GM18861 (cell line): ENCODE data around the gene PREX1.

Experiments used
- ATAC-seq: cut with Tn5 transposase; IDR thresholded peaks from one replicate; pipeline ENCODE4 v1.9.1; 2021; ENCODE audit not compliant: unreplicated experiment

Gene PREX1

DNA sequence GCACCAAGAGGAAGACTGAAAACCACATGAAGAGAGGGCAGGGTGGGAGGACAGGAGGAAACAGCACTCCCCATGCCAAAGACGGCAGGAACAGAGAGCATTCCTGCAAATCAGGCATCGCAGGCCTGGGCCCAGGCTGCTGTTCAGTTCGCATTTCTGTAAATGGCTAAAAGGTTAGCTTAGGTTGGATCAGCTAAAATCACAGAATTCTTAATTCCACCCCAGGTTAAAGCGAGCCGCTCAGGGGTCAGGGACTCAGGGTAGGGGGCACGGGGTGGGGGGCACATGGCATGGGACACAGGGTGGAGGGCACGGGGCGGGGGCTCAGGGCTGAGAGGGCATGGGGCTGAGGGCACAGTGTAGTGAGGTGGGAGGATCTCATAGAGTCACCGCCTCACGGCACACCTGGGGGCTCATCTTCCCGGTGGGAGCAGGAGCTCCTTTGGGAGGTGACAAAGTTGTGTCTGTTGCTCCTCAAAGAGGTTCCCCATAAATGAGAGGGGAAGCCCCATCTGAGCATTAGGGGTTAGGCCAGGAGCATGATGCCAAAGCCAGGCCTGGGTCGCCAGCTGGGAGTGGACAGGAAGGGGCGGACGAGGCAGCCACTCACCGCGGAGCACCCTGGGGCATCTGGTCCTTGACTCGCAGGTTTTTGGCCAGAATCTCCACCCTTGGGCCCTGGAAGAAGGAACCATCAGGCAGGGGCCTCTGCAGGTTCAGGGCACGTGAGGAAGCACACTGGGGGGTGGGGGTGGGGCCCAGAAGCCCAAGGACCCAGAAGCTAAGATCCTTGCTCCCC, 200.7 kb downstream of the PREX1 start:
- ATAC-seq = no peak

DNA sequence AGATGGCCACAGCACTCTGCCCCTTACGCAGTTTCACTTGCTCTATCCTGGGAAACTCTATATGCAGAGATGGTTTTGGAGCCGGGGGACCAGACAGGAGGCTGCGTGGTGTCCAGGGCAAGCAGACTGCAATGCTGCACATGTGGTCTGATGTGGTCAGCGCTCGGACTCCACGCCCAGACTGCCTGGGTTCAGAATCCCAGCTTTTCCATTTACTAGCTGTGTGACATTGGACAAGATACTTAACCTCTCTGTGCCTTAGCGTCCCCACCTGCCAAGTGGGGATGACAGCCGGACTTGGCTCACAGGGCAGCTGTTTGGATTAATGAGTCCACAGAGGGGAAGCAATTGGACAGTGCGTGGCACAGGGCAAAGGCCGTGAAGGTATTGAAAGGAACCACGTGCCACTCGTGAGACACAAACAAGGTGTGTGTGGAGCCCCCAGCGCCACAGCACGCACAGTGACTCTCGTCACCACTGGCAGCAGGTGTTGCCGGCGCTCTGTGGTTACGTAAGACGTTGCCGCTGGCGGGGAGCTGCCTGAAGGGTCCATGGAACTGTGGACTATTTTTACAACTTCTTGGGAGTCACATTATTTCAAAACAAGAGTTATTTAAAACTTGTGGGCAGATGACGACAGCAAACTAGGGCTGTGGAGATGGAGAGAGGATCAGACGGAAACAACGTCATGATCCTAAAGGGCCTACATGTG, 201.4 kb downstream of the PREX1 start:
- no peak for ATAC-seq

DNA sequence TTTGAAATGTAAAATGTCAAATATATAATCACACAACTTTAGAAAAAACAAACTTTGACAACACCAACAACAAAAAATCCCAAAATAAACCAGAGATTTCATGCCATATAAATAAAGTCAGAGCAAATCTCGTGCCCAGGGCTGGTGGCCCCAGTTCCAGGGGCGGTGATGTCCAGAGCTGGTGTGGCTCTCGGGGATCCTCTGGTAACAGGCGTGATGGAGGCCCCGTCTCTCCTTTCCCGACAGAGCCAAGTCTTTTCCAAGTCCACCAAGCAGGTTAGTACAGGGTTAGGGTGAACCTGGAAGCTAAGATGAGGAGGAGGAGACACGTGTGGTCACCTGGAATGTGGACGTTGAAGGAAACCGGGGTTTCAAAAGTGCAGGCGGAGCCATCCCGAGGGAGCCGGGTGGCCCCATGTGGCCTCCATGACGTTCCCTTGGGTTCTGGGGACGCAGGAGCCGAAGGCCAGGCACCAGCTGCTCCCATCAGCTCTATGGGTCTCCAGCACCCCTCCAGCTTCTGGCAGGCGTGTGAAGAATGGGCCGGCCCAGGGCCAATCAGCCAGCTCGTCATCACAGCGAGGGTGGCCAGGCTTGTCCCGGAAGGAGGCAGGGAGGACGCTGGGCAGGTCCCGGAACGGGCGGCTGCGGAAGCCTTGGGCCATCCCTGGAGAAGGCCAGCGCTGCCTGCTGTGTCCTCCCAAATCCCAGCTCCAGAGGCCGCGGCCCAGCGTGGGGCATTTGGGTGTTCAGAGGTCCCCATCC, 202.5 kb downstream of the PREX1 start:
- ATAC-seq = no peak

DNA sequence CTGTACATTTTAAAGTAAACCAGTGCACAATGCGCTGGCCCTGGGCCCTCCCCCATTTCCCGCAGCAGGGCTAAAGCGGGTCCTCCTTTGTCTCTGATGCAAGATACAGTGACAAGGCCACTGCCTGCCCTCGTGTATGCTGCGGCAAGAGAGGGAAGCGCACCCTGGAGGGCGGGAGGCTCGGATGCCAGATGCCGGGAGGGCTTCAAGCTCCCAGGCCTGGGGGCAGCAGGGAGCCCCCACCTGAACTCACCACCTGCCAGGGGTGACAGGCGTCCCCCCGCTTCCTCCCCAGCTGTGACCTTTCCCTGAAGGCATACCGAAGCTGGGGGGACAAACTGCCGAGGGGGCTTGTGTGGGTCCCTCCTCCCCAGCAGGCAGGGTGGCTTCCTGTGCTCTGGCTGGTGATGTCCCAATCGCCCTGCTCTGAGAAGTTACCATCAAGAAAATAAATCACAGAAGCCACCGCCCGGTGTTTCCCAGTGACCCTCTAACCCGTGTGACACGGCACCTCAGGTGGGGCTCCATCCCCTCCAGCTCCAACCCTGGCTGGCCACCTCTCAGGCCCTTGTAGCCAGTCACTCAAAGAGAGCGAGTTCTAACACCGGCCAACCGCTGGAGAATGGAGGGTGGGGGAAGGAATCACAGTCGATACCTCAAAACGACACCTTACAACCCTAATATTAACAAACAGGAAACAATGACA, 203.3 kb downstream of the PREX1 start:
- ATAC-seq = no peak

DNA sequence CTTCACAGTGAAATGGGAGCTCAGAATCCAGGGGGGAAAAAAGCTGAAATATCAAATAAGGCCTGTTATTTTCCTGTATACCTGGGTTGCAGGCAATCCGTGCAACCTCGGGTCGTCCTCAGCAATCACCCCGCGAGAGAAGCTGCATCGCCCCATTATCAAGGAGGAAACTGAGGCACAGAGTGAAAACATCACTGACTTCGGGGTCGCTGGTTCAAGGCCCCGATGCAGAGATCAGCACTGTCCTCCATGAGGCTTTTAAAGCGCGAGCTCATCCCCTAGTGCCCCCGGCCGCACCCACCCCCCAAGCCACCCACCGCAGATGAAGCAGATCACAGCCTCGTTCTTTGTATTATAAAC, 203.9 kb downstream of the PREX1 start:
- no peak for ATAC-seq

DNA sequence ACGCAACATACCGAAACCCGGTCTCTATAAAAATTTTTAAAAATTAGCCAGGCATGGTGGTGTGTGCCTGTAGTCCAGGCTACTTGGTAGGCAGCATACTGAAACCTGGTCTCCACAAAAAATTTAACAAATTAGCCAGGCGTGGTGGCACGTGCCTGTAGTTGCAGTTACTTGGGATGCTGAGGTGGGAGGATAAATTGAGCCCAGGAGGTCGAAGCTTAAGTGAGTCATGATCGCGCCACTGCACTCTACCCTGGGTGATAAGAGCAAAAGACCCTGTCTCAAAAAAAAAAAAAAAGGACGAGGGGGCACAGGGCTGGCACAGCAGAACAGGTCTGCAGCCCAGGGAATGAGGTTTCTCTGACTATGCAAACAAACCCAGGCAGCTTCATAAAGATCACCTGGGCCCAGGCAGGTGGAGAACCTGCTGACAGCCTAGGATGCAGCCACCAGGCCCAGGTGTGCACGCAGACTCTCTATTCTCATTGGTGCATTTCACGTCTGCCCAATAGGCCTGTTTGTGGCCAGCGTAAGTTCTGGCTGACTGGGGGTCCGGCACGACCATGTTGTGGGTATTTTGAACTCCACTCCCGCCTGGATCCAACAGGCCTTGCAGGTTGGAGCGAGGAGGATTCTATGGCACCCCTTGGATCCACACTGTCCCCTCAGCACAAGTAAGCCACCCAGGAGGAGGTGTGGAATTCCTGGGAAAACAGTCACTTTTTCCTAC, 204.5 kb downstream of the PREX1 start:
- ATAC-seq = no peak

DNA sequence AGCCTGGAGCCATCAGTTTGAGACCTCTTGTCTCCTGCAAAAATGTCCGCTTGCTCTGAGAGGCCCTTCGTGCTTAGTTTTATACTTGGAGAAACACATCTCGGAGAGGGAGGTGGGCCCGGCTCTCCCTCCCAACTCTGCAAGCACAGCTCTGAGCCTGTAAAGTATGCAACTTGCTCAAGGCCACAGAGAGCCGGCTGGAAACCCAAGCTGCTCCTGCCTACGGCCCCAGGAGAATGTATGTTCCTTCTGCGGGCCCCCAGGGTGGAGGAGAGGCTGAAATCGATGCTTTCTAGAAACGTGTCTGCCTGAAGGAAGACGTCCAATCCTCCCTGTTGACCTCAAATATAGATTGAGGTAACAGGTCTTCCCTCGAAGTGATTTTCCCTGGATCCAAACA, 205.4 kb downstream of the PREX1 start:
- no peak for ATAC-seq

DNA sequence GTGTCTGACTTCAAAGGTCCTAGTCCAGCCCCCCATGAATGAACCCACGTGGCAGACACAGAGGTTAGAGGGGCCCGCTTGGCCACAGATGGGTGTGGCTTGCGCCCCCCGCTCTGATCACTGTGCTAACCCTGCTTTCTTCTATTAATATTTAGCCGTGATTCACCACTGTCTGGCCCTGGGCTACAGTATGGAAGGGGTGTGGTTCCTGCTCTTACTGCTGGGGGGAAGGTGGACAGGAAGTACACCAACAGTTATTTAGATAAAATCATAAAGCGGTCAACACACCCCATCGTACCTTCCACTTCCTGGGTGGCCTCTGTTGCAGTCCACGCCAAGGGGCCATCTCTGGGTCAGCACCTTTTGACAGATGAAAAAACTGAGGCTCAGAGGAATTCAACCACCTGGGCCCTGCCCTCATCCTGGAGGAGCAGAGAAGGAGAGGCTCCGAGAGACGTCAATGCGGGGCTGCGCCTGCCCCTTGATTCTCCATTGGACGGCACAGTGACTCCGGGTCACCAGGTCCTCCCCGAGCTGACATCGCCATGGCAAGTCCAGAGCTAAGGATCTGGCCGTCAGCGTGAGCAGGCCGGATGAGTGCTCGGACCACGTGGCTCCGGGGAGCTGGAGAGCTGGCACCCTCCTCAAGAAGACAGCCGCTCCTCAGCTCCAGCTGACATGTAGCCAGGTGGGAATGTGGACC, 206.3 kb downstream of the PREX1 start:
- no peak for ATAC-seq

DNA sequence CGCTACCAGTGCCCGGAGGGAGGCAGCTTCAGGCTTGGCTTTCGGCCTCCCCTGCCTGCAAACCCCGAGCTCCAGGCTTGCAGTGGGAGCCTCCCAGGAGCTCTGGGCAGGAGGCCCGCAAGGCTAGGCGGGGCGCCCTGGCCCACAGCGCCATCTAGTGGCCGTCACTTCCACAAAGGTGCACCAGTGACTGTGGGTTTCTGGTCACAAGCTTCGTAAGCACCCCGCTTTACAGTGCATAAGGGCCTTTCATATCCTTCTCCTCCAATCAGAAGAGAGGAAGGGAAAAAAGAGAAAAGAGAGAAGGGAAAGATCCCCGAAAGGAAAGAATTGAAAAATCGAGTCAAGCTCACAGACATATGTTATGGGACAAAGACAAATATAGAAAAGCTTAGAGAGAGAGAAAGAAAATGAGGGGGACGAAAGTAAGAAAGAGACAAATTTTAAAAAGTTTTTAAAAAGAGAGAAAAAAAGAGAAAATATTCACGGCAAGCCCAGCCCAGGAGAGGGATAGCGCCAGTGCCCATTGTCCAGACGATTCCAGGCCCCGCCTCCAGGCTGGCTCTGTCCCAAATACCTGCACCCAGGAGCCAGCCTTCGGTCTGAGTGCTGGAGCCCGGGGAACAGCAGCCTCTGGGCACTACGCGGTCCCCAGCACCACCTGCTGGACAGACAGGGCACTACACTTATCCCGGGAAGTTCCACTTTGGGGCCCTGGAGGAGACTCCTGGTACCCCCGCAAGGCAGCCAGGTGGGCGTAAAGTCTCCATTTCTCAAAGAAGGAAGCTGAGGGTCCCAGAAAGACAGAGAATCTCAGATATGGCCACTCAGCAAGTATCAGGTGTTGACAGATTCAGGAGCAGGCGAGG, 207.1 kb downstream of the PREX1 start:
- ATAC-seq = no peak

DNA sequence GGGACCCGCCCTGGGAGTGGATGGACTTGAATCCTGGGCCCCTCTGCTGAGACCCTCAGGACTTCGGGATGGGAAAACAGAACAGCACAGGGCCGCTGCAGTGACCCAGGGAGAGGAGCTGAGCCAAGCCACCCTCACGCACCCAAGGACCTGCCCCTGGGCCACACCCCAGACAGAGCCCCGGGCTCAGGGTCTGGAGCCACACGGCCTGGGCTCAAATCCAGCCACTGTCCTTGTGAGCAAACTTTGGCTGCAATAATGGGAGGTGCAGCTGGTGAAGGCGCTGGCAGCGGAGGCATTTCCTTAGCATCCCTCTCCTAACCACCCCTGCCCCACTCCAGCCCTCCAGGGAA, 207.7 kb downstream of the PREX1 start:
- no peak for ATAC-seq

DNA sequence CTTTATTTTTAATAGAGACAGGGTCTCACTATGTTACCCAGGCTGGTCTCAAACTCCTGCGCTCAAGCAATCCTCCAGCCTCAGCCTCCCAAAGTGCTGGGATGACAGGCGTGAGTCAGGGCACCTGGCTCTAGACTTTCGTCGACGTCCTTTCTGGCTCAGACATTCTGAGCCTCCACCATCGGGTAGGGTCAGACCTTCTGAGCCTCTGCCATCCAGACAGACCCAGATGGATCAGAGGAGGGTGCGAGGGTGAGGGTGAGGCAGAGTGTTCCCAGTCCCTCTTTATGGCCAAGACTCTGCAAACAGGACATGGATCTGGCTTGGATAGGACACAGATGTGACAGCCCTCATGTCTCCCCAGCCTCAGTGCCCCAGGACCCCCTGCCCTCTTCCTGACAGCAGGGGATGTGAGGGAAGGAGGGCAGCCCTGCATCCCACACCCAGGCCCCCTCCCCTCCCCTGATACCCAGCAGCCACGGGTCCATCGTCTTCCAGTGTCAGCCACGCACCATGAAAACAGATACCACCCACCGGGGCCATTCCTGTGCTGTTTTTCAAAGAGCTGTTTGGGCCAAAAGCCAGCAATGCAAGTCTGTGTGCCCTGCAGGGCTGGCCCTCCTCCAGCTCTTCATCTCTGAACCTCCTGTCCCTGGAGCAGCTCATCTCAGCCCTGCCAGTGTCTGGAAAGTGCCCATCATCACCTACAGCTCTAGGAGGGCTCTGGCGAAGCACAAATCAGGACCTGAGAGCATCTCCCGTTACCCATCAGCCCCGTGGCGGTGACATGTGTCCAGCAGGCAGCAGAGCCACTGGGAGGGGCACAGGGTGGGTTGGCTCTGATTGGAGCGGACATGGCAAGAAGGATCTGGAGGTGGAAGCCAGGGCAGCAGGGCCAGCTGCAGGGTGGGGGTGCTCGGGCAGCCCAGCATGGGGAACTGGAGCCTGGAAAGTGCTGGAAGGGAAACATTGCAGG, 208.4 kb downstream of the PREX1 start:
- ATAC-seq = no peak

DNA sequence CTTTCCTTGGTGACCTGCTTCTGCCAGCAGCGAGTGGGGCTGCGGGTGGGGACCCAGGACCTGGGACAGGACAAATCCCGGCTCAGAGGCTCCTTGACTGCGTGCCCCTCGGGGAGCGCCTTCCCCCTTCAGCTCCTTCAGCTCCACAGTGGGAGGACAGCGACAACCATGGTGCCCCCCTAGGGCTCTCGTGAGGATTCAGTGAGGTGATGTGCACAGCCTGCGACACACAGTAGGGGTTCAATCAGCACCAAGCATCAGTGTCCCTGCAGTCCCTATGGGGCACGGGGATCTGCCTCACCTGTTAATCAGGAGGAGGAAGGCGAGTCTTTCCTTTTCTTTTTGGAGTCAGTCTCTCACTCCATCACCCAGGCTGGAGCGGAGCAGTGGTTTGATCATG, 209.2 kb downstream of the PREX1 start:
- no peak for ATAC-seq

DNA sequence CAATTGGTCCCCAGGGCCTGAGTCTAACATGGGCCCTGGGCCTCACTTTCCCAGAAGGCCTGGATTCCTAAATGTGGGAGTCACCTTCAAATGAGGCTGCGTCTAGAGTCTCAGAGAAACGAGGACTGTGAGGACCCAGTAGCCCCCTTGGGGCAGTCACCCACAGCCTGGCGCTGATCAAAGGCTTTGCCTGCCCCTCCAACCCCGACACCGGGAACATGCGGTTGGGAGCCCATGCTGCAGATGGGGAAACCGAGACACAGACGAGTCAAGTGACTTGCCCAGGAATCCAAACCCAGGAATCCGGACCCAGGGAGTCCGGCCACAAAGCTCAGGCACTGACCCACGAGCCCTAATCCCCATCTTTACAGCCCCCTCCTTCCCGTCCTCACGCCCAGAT, 209.7 kb downstream of the PREX1 start:
- no peak for ATAC-seq

DNA sequence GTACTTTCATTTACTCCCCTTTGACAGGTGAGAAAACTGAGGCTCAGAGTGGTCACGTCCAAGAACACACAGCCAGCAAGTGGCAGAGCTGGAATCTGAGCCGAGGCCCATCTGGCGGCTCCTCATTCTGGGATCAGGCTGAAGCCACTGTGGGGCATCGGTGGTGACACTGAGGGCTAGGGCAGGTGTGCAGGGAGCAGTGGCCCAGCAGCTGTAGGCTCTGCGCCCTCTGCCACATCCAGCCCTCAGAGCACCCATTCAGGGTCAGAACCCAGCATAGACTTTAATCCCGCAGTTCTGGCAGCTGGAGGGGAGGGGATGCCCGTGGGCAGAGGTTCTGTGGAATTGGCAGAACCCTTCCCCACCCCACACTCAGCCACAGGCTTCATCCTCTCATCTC, 210.3 kb downstream of the PREX1 start:
- ATAC-seq = no peak

DNA sequence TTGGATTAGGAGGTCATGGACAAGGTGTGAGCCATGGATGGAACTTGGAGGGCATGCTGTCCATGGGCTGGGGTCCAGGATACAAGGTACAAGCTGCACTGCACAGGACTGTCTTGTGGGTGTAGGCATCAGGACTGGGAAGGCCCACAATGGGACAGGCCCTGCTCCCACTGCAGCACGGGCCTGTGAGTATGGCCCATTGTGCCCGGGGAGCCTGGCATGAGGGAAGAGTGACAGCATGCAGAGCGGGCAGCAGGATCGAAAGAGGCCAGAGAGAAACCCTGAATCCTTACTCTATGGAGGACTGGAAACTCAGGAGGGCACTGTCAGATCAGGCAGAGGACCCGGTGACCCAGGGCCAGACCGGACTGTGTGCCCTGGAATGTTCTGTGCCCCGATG, 211.3 kb downstream of the PREX1 start:
- no peak for ATAC-seq

DNA sequence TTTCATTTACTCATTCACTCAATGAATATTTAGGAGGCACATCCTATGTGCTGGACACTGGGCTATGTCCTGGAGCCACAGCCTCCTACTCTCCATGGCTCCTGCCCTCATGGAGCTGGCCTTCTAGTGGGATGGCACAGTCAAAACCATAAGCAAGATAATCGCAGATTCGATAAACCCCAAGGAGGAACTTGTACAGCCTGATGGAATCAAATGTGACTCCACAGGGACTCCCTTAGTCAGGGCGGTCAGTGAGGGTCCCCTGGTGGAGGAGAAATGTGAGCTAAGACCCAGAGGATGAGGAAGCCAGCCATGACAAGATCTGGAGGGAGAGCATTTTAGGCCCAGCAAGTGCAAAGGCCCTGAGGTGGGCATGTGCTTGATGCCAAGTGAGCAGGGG, 211.9 kb downstream of the PREX1 start:
- ATAC-seq = no peak

DNA sequence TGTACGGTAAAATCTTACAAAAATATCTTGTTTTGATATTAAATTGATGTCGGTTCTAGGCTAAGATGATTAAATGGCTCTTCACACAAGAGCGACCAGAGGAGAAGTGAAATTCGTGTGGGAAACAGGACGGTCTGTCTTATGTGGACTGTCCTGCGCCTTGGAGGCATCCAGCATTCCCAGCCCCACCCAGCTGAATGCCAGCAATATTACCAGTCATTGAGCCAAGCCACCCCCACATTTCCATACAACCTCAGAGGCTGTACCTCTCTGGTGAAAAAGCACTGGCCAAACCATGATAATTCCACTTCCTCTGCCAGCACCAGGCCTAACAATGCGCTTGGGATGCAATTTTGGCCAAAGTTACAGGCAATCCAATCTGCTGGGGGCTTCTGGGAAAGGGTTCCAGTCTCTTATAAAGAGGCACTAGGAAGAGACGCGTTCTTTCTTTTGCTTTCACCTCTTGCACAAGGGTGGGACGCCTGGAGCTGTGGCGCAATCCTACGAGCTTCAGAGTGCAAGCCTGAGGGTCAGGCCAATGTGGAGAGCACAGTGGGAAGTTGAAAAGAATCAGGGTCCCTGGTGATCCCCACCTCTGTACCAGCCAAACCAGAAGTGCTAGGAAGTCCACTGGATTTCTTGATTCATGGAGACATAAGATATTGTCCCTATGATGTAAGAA, 213.1 kb downstream of the PREX1 start:
- ATAC-seq = no peak

DNA sequence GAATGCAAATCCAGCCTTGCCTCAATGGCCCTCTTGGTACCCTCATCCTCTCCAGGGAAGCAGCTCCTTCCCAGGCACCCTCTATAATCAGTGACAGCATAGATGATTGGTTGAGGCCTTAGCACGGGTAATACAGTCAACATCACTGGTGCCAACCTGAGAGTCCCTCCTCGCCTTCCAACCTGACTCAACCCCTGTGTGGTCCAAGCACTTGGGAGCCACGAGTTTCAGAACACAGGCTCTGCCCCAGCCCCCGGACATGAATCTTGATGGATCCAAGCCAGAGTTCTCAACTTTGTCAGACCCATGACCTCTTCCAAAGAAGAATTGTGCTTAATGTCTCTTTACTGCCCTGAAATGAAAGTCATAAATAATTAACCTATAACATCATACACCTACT, 213.9 kb downstream of the PREX1 start:
- no peak for ATAC-seq
